Right lobe of liver (tissue), 4 donors: ENCODE data around the gene SH3PXD2A.

Experiments
- POLR2A ChIP-seq: fragments of 450-650 bp; IDR thresholded peaks from one replicate; pipeline ENCODE4 v1.6.1; 2017; ENCODE audit warnings: antibody characterized with exemption, mild to moderate bottlenecking
- TF ChIP-seq, protein P1 (sequence below), 4 donors: fragments of 200-600 bp in 3 of 4; fragments of 450-650 bp in 1 of 4; IDR thresholded peaks; one replicate each; pipeline versions ENCODE4 v1.5.1 to v1.8.0; 2016 to 2022; ENCODE audit warnings: antibody characterized with exemption in 4 of 4, mild to moderate bottlenecking in 2 of 4
- donor health status: DM: no; HTN: no; CAD: no.
- donor health status: DM: no; HTN: no; CAD: no.
- donor health status: DM: no; HTN: yes; CAD: no.

DNA sequence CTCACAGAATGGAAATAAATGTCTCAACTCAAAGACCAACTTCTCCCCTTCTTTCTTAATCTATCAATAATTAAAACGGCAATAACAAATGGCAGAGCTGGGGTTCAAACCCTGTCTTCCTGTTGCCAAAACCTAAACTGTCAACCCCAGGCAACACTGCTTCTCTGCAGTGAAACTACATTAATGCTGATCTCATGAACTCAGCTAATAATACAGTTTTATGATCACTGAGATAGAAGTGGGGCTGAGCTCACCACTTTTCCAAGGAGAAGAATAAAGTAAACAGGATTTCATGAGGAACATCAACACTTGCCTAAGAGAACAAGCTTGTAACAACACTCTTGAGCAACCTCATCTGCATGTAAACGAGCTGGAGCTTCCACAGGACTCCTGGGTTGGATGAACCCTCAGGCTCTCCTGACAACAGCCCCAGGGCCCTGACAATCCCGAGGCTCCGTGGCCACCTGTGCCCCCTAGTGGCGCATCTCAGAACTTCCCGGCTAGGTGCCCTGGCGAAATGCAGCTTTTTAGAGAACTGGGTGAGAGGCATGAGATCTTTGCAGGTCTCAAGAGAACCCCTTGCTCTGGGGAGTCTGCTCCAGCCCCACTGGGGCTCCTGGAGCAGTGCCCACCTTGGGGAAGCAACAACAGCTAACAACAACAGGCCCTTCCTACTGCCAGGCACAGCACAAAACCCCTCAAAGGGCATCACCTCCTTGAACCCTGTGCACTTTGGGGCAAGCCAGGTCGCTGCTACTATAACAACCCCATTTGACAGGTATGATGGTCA lies 169.3 kb downstream of the SH3PXD2A start:
- TF ChIP-seq, protein P1, sequence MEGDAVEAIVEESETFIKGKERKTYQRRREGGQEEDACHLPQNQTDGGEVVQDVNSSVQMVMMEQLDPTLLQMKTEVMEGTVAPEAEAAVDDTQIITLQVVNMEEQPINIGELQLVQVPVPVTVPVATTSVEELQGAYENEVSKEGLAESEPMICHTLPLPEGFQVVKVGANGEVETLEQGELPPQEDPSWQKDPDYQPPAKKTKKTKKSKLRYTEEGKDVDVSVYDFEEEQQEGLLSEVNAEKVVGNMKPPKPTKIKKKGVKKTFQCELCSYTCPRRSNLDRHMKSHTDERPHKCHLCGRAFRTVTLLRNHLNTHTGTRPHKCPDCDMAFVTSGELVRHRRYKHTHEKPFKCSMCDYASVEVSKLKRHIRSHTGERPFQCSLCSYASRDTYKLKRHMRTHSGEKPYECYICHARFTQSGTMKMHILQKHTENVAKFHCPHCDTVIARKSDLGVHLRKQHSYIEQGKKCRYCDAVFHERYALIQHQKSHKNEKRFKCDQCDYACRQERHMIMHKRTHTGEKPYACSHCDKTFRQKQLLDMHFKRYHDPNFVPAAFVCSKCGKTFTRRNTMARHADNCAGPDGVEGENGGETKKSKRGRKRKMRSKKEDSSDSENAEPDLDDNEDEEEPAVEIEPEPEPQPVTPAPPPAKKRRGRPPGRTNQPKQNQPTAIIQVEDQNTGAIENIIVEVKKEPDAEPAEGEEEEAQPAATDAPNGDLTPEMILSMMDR (IDR thresholded peaks at IDR 0.05), result peak; percentile 92 to 96 (median 94)
- no peak for TF ChIP-seq POLR2A
